ENCODE results near the gene TRIM3.
"Not testable (repeated sequence)": the region's sequence is repeated elsewhere in the genome, so short reads cannot be mapped to it uniquely, and the experiment has no call there.

The TRIM3 gene

DNA sequence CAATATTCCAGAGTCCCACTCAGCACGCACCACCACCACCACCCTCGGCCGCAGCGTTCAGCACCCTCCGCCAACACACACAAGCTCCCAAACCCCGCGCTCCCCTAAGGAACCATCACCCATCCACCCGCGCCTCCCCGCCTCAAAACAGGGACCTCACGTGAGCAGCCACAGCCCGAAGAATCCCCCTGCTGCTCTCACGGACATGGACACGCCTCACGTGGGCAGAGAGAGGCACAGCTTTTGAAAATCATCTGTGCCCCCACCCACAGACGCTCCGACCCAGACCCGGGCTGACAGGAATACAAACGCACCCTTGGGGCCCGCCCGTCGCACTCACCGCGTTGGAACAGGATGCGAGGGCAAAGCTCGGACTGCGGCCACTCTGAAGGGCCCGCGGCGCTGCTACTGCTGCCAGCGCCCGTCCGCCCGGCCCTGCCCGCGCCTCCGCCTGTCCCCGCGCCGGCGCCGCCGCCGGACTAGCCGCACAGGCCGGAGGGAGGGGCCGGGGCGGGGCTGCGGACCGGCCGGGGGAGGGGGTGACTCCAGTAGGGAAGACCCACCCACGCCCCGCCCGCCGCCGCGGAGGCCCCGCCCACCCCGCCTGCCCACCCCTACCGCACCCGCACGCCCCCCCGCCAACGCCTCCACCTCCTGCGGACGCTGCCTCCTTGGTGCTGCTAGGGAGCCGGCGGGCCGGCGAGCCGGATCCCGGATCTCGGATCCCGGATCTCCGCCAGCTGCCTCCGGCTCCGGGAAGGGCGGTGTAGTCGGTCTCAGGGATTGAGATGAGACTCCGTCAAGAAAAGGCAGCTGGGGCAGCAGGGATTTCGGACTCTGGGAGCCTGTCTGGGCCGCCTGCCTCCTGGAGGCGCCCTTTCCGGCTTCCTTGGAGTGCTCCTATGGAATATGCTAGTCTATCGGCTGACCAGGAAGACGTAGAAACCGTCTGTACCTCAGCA, at the start of gene TRIM3:
Gene TRIM3 (minus strand): TSS at position 491 of the 962 bp plus-strand sequence. CDS start 8,246 bp downstream, outside the sequence.
- DNase-seq = no peak

DNA sequence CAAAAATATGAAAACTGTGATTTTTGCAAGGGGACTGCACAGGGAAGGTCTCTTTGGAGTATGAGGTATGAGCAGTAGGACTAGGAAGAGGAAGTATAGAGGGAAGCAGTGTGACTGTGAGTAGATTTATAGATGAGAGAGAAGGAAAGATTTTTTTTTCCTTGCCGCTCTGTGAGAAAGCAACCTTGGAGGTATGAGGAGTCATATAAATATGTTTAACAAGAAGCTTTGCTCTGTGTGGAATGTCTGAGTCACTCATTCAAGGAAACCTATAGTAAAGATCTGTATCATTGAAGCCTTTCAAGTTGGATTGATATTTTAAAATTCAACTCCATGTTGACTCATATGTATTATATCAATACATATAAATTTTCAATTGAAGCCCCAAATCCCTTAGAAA, 49.5 kb upstream of the TRIM3 start:
- DNase-seq = no peak

DNA sequence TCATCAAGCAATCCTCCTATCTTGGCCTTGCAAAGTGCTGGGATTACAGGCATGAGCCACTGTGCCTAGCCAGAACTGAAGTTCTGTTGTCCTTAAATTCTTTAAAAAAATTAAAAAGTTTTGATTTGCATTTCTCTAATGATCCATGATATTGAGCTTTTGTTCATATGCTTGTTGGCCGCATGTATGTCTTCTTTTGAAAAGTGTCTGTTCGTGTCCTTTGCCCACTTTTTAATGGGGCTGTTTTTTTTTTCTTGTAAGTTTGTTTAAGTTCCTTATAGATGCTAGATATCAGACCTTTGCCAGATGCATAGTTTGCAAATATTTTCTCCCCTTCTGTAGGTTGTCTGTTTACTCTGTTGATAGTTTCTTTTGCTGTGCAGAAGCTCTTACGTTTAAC, 48.2 kb upstream of the TRIM3 start:
- DNase-seq = not testable (repeated sequence)

DNA sequence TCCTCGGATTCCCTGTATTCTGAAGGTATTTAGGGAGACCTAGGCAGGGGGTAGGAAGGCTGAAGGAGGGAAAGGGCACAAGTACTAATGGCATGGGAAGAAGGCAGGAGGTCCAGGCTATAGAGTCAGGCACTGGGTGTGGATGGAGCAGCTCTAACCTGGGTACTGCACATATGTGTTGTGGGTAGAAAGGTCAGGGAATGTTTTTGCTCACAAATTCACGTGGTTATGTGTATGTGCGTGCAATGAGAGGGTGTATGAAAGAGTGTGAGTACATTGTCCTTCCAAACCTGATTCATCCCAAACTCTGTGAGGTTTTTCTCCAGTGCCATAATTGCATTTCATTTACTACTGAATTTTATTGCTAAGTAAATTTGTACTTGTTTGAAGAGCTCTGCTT, 46.5 kb upstream of the TRIM3 start:
- DNase-seq = no peak

DNA sequence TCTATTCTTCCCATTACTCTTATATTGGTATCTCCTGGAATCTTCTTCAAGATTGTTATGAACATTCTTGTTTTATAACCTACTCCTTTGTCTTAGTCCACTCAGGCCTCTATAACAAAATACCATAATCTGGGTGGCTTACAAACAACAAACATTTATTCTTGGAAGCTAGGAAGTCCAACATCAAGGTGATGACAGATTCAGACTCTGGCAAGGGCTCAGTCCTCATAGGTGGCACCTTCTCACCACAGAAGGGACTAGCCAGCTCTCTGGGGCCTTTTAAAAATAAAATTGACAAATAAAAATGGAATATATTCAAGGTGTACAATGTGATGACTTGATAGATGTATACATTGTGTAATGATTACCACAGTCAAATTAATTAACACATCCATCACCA, 43.1 kb upstream of the TRIM3 start:
- no peak for DNase-seq

DNA sequence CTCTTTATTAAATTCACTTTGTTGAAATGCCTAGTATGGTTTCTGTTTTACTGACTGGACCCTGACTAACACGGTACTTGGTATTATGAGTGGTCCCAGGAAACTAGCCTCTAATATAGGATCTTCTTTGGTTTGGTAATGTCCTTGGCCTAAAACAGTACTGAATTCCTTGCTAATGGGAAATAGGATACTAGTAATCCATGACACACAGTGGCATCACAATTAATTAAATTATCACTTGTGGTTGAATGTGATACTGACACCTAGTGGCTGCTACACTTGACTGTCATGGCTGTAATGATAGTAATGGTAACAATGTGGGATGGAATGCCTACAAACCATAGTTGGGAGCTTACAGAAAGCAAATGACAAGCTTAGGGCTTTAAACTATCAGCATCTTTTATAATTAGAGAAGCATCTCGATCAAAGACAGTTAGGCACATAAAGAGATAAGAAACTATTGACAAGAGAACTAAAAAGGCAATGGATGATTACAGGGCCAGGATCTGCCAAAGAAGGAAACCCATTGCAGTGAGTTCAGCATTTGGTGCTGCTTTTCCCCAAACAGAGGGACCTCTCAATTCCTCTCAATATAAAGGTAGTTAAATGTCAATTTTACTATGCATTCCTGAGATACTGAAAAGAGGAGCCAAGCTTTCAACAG, 32.0 kb upstream of the TRIM3 start:
- no peak for DNase-seq

DNA sequence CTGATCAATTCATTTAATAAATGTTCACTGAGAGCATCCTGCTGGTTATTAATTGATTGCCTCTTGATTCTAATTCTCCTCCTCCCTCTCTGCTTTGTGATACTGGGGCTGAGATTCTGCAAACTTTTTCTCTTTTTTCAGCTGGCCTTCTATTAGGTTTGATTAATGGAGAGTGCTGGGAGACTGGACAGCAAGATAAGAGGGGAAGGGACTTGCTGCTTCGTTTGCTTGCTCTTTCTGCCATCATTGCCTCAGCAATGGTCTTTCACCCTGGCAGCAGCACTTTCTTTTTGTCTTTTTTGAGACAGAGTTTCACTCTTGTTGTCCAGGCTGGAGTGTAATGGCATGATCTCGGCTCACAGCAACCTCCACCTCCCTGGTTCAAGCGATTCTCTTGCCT, 30.4 kb upstream of the TRIM3 start:
- DNase-seq = no peak

DNA sequence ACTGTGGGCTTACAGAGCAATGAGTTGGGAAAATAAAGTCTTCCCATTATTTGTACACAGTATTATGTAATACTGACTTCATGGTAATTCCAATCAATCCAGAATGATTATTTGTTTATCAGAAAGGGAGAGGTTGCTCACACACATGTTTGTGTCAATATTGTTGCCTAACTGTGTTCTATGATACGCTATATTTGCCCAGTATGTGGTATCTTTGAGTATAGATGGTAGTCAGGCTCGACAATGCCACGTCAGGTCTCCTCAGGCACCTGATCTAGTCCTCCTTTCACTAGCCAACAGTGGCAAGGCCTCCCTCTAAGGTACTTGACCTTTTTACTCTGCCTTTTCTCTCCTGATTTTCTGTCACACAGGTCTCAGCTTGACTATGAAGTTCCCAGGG, 28.6 kb upstream of the TRIM3 start:
- DNase-seq = no peak

DNA sequence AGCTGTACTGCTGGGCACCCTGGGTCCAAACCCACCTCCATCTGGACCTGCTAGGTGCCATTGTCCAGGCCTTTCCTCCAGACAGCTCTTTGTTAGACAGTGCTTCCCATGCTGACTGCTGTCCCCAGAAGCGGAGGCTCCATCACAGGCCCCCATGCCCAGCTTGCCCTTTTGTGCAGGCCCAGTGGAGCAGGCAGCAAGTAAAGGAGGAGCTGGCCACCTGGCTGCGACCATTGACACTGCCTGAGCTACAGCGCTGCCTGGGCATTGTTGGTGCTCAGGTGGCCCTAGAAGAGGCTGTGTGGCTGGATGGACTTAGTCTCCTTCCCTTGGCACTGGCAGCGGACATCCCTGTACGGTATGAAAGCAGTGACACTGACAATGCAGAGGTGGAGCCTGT, 24.8 kb upstream of the TRIM3 start:
- DNase-seq = no peak

DNA sequence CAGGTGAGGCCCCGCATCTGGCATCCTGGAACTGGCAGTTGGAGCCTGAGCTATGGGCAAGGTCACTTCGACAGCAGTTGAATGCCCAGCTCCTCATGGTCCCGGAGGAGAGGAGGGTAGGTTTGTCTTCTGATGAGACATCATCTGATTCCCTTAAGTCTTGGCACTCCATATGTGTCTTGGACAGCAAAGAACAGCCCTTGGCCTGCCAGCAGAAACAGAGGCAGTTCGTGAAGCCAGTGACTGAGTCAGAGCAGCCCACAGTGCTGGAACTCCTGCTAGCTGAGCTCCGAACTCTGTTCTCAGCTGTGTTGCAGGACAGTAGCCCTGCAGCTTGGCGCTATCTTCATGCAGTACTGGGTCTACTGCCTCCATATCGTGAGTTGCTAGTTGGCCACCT, 24.4 kb upstream of the TRIM3 start:
- no peak for DNase-seq

DNA sequence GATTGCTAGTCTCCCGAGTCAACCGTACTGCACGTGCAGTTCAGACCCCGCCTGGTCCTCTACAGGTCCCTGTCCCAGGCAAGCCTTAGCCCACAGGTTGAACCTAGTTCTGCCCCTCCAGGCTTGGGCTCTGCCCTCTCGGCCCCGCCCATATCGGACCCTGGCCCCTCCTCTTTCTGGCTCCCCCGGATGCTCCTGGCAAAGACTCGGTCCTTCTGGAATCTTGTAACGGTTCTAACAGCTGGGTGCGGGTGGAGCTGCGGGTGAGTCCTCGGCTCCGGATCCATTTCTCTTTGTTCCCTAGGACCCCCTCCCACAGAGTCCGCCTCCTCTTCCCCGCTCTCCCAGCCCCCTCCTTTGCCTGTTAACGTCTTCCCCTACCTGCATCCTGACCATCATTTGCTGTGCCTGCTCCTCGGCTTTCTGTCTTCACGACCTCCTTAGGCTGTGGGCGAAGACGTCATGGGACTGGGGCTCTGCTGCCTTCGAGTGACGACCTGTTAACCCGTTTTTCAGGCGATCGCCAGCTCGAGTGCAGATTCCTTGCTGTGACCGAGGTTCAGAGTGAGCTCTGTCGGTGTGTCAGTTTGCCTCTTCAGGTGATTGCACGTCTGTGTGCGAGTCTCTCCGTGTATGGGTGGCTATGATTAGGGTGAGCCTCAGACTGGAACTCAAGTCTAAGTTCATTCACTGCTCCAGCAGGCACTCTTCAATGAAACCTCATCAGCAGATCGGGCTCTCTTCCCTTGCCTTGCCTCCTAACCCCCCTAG, 23.5 kb upstream of the TRIM3 start, which contains the start of gene DNHD1:
Gene DNHD1 (plus strand): TSS at position 212 of the 771 bp plus-strand sequence. CDS start 936 bp downstream, outside the sequence.
- DNase-seq = no peak

DNA sequence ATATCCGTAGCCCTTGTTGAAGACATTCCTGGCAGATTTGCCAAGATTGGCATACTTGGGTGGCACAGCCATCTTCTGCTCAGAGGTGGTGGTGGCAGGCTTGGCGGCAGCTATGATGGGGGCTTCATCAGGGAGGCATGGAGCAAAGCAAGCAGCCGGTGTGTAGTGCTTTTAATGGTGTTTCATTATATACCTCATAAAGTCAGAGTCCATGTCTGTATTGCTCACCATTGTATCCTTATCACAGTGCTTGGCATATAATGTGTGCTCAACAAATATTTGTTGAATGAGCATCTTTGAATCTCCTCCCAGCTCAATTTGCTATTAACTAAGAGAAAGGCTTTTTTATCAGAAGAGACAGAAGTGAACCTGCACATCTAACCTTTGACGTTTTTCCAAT, 15.6 kb upstream of the TRIM3 start:
- DNase-seq = no peak

DNA sequence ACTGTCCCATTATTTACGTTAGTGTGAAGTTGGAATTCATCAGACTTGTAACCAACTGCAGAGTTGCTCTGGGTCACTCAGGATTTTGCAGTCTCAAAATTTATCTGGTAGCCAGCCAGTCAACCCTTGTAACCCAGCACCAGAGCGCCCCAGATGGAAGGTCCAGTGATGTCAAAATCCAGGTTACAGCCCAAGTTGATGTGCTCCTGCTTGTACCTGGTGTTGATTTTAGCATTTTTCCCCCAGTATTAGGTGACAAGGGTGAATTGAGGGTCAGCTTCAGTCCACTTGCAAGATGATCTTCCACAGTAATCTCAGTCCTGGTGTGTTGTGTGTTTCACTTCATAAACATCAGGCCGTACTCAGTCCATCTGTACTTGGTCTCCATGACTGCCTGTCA, 15.1 kb upstream of the TRIM3 start:
- no peak for DNase-seq

DNA sequence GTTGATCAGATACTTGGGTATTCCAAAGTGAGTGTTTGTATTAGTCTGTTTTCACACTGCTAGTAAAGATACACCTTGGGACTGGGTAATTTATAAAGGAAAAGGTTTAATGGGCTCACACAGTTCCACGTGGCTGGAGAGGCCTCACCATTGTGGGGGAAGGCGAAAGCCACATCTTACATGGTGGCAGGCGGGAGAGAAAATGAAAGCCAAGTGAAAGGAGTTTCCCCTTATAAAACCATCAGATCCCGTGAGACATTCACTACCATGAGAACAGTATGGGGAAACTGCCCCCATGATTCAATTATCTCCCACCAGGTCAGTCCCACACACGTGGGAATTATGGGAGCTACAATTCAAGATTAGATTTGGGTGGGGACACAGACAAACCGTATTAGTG, 14.6 kb upstream of the TRIM3 start:
- DNase-seq = no peak

DNA sequence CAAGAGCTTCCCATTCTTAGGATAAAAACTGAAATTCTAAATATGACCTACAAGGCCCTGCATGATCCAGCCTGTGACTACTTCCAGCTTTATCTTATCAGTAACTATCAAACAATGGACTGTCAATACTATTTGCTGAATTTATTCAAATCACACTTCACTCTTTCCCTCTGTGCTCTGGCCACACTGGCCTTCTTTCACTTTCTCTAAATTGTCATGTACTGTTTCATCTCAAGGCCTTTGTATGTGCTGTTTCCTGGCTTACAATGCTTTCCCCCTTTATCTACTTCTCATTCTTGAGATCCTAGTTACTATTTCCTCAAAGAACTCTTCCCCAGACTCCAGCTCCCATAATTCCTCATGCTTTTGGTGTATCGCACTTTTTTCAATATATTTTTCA, 13.2 kb upstream of the TRIM3 start:
- no peak for DNase-seq

DNA sequence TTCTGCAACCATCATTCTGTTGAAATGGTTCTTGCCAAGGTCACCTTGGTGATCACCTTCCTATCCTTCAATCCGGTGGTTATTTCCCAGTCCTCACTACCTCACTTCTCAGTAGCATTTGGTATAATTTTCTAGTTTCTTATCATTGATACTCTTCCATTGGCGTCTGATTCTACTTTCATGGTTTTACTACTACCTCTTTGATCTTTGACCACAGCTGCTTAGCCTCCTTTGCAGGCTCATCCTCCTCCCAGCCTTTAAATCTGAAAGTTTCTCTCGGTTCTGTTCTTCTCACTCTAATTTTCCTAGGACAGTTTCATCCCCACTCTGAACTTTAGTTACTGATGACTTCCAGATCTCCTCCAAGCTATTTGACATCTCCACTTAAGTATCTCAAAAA, 12.5 kb upstream of the TRIM3 start:
- DNase-seq = no peak

DNA sequence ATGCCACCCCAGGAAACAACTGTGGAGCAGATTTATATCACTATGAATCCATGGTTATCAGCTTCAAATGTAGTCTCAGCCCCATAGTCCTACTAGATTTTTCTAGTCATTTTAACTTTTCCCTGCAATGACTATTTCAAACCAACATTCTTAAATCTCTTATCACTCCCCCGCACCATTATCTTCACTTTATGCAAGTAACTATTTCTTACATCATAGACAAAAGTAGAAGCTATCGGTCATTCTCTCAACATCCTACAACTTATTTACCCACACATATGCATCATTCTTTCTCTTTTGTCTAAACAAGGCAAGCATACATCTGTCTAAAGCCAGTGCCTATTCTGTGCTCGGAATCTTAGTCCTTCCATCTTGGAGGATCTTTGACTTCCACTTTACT, 11.9 kb upstream of the TRIM3 start:
- DNase-seq = no peak

DNA sequence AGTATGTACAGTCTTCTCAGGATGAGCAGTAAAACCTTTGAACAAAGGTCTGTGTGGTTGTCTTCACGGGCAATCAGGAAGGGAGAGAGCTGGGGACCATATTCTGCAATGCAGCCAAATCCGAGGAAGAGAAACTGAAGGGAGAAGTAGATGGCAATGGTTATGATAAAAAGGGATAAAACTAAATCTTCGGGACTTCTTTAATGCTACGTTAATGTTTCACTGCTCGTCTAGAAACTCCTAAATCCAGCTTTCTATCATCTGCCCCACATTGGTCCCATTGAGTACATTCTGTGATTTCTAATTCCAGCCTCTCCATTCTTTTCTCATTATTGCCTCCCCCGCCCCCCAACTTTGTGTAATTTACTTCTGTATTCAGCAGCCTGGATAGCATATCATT, 9.3 kb upstream of the TRIM3 start:
- no peak for DNase-seq

DNA sequence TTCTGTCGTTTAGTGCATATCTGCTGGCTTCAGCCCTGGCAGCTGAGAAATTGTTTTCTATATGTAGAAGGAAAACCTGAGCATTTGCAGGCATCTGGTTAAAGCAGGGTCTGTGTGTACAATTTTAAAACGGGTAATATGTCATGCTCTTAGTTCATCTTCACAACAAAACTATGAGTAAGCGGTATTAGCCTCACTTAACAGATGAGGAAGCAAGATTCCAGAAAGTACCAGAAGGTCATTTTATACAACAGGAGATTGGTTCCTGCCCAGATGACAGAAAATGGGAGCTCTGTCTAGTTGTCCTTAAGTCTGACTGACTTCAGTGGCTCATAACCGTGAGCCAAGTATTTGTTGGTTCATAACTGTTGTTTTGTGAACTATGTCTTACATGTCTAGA, 8.7 kb upstream of the TRIM3 start:
- no peak for DNase-seq

DNA sequence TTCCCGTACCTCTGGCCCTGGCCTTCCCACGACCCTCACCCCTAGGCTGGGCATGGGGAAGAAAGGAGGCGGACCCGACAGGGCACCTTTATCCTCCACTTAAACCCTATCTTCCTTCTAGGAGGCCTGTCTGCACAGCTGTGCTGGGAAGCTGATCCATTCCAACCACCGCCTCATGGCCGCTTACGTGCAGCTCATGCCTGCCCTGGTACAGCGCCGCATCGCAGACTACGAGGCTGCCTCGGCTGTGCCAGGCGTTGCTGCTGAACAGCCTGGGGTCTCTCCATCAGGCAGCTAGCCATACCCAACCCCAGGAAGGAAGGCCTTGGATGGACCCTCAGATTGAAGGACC, 8.2 kb upstream of the TRIM3 start:
- DNase-seq = no peak

DNA sequence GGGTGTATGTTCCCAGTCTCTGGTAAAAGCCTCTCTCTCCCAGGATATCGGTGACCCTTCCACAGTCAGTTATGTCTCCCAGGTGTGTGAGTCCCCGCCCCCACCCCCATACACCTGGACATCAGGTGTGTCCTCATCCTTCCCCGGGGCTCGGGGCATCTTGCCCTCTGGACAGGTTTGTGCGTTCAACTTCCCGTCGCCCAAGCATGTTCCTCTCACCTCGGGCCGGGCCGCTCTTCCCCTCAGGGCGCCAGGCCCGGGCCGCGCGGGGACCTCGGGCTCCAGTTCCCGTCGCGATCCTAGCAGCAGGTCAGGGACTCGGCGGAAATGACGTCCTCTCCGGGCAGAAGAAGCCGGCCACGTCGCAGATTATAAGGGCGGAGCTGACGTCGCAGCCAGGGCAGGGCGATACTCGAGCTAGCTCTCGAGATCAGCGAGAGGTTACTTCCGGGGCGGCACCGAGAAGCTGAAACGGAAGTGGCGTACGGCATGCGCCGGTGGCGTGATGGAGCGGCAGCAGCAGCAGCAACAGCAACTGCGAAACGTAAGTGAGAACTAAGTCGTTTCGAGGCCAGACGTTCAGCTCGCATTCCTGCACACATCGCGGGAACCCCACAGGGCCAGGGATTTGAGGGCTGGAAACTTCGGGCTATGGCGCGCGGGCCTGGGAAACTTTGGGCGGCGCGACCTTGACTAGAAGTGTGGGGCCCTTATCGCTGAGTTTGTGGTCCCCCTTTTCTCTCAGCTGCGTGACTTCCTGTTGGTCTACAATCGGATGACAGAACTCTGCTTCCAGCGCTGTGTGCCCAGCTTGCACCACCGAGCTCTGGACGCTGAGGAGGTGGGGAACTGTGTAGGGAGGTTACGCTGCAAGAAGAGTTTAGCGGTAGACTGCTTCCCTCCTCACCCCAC, 7.5 kb upstream of the TRIM3 start, which contains the start of the genes ARFIP2 and TIMM10B:
Gene ARFIP2 (minus strand): TSS at position 320 of the 912 bp plus-strand sequence. CDS start 910 bp downstream, outside the sequence.
Gene TIMM10B (plus strand): TSS at position 490 of the 912 bp plus-strand sequence. CDS start 16 bp downstream, at position 506.
- peak; percentile 86 for DNase-seq

DNA sequence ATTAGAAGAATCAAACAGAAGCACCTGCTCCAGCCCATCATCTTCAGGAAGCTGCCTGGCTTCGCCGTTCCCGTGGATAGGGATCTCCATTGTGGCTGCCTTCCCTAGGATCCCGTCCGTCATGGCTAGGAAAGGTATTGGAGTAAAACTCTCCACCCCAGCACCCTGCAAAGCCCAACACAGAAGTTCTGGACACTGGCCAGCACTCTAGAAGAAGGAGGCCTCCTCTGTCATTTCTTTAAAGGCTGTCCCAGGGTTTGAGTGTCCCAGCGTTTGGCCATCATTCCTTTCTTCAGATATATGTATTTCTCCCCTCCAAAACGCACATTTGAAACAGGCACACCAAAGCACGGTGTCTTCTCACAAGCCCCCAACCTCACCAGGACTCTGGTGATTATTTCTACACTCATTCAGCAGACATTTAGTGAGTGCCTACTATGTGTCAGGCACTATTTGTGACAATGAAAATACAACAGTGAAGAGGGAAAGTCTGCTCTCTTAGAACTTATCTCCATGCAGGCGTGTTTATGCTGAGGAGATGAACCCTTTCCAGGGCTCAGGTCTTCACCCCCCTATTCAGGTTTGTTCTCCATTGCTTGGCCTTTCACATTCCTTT, 6.7 kb upstream of the TRIM3 start:
- no peak for DNase-seq
